ENCODE measurements around the gene LRP11. TPM values are rescaled to one million over a fixed set of nuclear protein-coding genes. Genes with fewer than 3 reads are reported as not detected.
A peak's percentile ranks its signal among the peaks of the same experiment; 100 is the strongest.

LRP11 gene
- total and polyA plus RNA-seq, 9 of the 15 experiments (the other 6 are each of a cell fraction or from before 2014, with no cell fraction given), result 0.51 to 3.5 (median 2.4) TPM

DNA sequence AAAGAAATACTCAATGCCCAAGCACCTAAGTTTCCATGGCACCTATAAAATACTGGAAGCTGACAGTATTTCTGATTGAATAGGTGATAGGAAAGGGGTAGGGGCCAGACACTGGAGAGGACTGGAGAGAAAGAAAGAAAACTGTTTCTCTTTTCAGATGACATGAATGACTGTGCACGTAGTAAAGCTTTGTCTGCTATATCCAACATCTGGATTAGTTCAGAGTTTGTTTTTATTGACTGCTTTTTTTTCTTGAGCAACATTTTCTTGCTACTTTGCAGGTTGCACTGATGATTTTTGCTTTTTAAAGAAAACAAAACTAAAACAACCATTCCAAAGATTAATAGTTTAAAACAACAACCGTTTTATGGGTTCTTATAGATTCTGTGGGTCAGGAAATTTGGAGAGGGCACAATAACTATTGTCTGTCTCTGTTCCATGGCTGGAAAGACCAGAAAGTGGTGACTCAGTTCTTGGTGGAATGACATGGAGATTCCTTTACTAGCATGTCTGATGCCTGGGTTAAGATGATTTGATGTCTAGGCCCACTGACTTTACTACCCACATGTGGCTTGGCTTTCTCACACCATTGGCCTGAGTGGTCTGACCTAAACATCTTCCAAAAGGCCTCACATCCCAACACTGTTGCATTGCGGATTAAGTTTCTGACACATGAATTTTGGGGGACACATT lies 12.2 kb upstream of the LRP11 start:
- in situ Hi-C loops (cut with MboI), result no loop called here
- CTCF ChIA-PET (ENCODE audit: low intra/inter-chr PET ratio), result no interaction called here
- H3K9me1 ChIP-seq (ENCODE audit: control insufficient read depth, insufficient read depth, low read length), result no peaks in the 10 kb centered on the region

More for the DNA sequence above, 12.2 kb upstream of the LRP11 start:
- no peak for FAIRE-seq
- no peak for DNase-seq (ENCODE audit: extremely low read depth in 1 of 4, low spot score in 3 of 4)
- intact Hi-C loops (cut with micrococcal nuclease), result no loop called here
- POLR2A ChIA-PET, result no interaction called here
- no peak overlapping the region for H3K27ac ChIP-seq (ENCODE audit: extremely low read depth, low read depth, low read length)
- TF ChIP-seq HNRNPH1 (optimal IDR thresholded peaks at IDR 0.05; ENCODE audit: low read depth, low read length) (no peak), KDM4B (IDR thresholded peaks at IDR 0.05; ENCODE audit: borderline replicate concordance in 2 of 2, low read depth in 1 of 2) (no peak), L3MBTL2 (IDR thresholded peaks at IDR 0.05) (no peak), RFX1 (IDR thresholded peaks at IDR 0.05) (no peak), ZNF507 (tag; conservative IDR thresholded peaks at IDR 0.05) (no peak), E2F3 (CRISPR knock-in tag; IDR thresholded peaks at IDR 0.05) (no peak), BHLHE40 (IDR thresholded peaks at IDR 0.05; ENCODE audit: low read length) (no peak), TEAD2 (tag; IDR thresholded peaks at IDR 0.05) (no peak), DNMT1 (IDR thresholded peaks at IDR 0.05) (no peak), ZC3H11A (IDR thresholded peaks at IDR 0.05; ENCODE audit: low read depth, low read length) (no peak), RBM39 (optimal IDR thresholded peaks at IDR 0.05; ENCODE audit: low read depth, low read length) (no peak), FOXP1 (CRISPR knock-in tag; IDR thresholded peaks at IDR 0.05) (no peak), STAT5A (IDR thresholded peaks at IDR 0.05; ENCODE audit: borderline replicate concordance, low read length) (no peak)
- TF ChIP-seq, protein P1, sequence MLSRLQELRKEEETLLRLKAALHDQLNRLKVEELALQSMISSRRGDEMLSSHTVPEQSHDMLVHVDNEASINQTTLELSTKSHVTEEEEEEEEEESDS (CRISPR knock-in tag; IDR thresholded peaks at IDR 0.05), result no peak
- TF ChIP-seq, protein P2, sequence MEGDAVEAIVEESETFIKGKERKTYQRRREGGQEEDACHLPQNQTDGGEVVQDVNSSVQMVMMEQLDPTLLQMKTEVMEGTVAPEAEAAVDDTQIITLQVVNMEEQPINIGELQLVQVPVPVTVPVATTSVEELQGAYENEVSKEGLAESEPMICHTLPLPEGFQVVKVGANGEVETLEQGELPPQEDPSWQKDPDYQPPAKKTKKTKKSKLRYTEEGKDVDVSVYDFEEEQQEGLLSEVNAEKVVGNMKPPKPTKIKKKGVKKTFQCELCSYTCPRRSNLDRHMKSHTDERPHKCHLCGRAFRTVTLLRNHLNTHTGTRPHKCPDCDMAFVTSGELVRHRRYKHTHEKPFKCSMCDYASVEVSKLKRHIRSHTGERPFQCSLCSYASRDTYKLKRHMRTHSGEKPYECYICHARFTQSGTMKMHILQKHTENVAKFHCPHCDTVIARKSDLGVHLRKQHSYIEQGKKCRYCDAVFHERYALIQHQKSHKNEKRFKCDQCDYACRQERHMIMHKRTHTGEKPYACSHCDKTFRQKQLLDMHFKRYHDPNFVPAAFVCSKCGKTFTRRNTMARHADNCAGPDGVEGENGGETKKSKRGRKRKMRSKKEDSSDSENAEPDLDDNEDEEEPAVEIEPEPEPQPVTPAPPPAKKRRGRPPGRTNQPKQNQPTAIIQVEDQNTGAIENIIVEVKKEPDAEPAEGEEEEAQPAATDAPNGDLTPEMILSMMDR (IDR thresholded peaks at IDR 0.05 in 2 of 3, conservative IDR thresholded peaks at IDR 0.05 in 1 of 3; ENCODE audit: insufficient read depth in 2 of 3, low read depth in 1 of 3, low read length in 3 of 3), result no peak
- TF ChIP-seq, protein P3, sequence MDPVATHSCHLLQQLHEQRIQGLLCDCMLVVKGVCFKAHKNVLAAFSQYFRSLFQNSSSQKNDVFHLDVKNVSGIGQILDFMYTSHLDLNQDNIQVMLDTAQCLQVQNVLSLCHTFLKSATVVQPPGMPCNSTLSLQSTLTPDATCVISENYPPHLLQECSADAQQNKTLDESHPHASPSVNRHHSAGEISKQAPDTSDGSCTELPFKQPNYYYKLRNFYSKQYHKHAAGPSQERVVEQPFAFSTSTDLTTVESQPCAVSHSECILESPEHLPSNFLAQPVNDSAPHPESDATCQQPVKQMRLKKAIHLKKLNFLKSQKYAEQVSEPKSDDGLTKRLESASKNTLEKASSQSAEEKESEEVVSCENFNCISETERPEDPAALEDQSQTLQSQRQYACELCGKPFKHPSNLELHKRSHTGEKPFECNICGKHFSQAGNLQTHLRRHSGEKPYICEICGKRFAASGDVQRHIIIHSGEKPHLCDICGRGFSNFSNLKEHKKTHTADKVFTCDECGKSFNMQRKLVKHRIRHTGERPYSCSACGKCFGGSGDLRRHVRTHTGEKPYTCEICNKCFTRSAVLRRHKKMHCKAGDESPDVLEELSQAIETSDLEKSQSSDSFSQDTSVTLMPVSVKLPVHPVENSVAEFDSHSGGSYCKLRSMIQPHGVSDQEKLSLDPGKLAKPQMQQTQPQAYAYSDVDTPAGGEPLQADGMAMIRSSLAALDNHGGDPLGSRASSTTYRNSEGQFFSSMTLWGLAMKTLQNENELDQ (CRISPR knock-in tag; IDR thresholded peaks at IDR 0.05; ENCODE audit: borderline replicate concordance), result no peak
- H2AFZ ChIP-seq (ENCODE audit: low read depth, low read length), result peak overlapping the region; percentile 22; the same call in 1 of the 2 replicates
- no peak overlapping the region for H3K4me2 ChIP-seq (ENCODE audit: insufficient read depth, low read length)
- no peak for ATAC-seq
- H3K27me3 ChIP-seq (ENCODE audit: control insufficient read depth in 2 of 2, insufficient read depth in 2 of 2, low read length in 2 of 2), result peaks cover 17 to 21% of the 10 kb centered on the region in 2 experiments; a peak in 4 of 5 replicates
- WGBS (ENCODE audit: insufficient coverage, low coverage, missing lambda C conversion rate), result 9% methylated on average over 3 of the region's 3 CpGs
- BruUV-seq (replicated peaks), result no TSS peak
- no peaks in the 10 kb centered on the region for H4K20me1 ChIP-seq (replicated peaks; ENCODE audit: control insufficient read depth, insufficient read depth, low read length)
- no peak overlapping the region for H3K4me3 ChIP-seq
- no peak overlapping the region for H3K9ac ChIP-seq (ENCODE audit: insufficient read depth in 1 of 2, low read depth in 2 of 2, low read length in 2 of 2)
- H3K36me3 ChIP-seq (ENCODE audit: control insufficient read depth, insufficient read depth, low read length), result no peaks in the 10 kb centered on the region
- no peaks in the 10 kb centered on the region for H3K4me1 ChIP-seq (replicated peaks in 1 of 2; ENCODE audit: control insufficient read depth in 2 of 2, insufficient read depth in 2 of 2, low read length in 2 of 2)
- no peaks in the 10 kb centered on the region for H3K79me2 ChIP-seq (ENCODE audit: control insufficient read depth, insufficient read depth, low read length)
- H3K9me3 ChIP-seq (replicated peaks; ENCODE audit: control insufficient read depth, insufficient read depth, low read depth, low read length), result no peaks in the 10 kb centered on the region
